ENCODE results near the gene C12orf43.

C12orf43 gene

GRCh38 chr12:120979862-120980696 lies 36.2 kb downstream of the C12orf43 start:
- Histone ChIP-seq H3K27ac (ENCODE audit: low read depth, low read length) (no peak overlapping the region), H3K4me1 (ENCODE audit: control insufficient read depth, low read length) (no peaks in the 10 kb centered on the region), H3K27me3 (ENCODE audit: control insufficient read depth, low read length) (no peaks in the 10 kb centered on the region), H3K4me3 (ENCODE audit: low read length) (no peak overlapping the region), H3K79me2 (ENCODE audit: control insufficient read depth, low read length) (no peaks in the 10 kb centered on the region), H3F3A (ENCODE audit: control insufficient read depth, insufficient read depth) (no peaks in the 10 kb centered on the region), H3K4me2 (ENCODE audit: low read length) (no peak overlapping the region), H3K9me2 (replicated peaks; ENCODE audit: control insufficient read depth, low read length) (no peaks in the 10 kb centered on the region), H3K9me3 (ENCODE audit: control insufficient read depth, insufficient read depth, low read length) (no peaks in the 10 kb centered on the region), H3K36me3 (ENCODE audit: control insufficient read depth, low read length) (no peaks in the 10 kb centered on the region), H4K20me1 (ENCODE audit: control insufficient read depth, insufficient read depth, low read depth, low read length) (no peaks in the 10 kb centered on the region)
- no peak for TF ChIP-seq EZH2phosphoT487 (IDR thresholded peaks at IDR 0.05; ENCODE audit: borderline replicate concordance, low read length)
- TF ChIP-seq, protein P1, sequence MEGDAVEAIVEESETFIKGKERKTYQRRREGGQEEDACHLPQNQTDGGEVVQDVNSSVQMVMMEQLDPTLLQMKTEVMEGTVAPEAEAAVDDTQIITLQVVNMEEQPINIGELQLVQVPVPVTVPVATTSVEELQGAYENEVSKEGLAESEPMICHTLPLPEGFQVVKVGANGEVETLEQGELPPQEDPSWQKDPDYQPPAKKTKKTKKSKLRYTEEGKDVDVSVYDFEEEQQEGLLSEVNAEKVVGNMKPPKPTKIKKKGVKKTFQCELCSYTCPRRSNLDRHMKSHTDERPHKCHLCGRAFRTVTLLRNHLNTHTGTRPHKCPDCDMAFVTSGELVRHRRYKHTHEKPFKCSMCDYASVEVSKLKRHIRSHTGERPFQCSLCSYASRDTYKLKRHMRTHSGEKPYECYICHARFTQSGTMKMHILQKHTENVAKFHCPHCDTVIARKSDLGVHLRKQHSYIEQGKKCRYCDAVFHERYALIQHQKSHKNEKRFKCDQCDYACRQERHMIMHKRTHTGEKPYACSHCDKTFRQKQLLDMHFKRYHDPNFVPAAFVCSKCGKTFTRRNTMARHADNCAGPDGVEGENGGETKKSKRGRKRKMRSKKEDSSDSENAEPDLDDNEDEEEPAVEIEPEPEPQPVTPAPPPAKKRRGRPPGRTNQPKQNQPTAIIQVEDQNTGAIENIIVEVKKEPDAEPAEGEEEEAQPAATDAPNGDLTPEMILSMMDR (IDR thresholded peaks at IDR 0.05; ENCODE audit: low read depth, low read length, poor library complexity, severe bottlenecking) = no peak

DNA sequence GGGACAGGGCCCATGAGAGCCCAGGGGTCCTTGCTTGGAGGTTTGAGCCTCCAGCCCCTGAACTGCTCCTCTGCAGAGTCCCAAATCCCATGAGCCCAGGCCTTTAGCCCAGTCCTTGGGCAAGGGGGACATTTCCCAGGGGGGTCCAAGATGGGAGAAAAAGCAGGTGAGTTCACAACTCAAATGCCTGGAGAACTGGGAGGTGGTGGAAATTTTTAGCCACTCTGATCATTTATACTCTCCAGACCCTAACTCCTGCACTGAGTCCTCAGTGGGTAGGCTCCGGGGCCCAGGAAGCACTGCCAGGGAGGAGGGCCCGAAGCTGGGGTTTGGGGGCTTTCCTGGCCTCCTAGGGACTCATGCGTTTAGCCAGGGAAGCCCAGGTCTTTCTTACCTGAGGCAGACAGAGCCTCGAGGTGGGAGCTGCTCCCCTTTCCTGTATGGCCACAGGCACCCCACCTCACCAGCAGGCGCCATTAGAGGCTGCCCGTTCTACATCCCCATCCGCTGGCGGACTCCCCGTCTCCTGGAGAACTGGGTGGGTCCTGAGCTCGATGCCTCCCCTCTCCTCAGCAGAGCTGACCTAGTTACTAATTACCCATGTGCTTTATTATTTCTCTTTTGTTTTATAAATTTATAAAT lies 36.9 kb downstream of the C12orf43 start:
- H3K9me3 ChIP-seq (ENCODE audit: control insufficient read depth, insufficient read depth, low read length) = no peaks in the 10 kb centered on the region
- H3K79me2 ChIP-seq (ENCODE audit: control insufficient read depth, low read length) = no peaks in the 10 kb centered on the region
- no peaks in the 10 kb centered on the region for H3K27me3 ChIP-seq (ENCODE audit: control insufficient read depth, low read length)
- H3K9me2 ChIP-seq (replicated peaks; ENCODE audit: control insufficient read depth, low read length) = no peaks in the 10 kb centered on the region
- H3K4me2 ChIP-seq (ENCODE audit: low read length) = no peak overlapping the region
- no peaks in the 10 kb centered on the region for H3F3A ChIP-seq (ENCODE audit: control insufficient read depth, insufficient read depth)
- H3K36me3 ChIP-seq (ENCODE audit: control insufficient read depth, low read length) = no peaks in the 10 kb centered on the region
- no peak overlapping the region for H3K4me3 ChIP-seq (ENCODE audit: low read length)
- TF ChIP-seq EZH2phosphoT487 (IDR thresholded peaks at IDR 0.05; ENCODE audit: borderline replicate concordance, low read length) = no peak
- TF ChIP-seq, protein P1 (IDR thresholded peaks at IDR 0.05; ENCODE audit: low read depth, low read length, poor library complexity, severe bottlenecking) = no peak
- no peaks in the 10 kb centered on the region for H3K4me1 ChIP-seq (ENCODE audit: control insufficient read depth, low read length)
- H4K20me1 ChIP-seq (ENCODE audit: control insufficient read depth, insufficient read depth, low read depth, low read length) = no peaks in the 10 kb centered on the region
- H3K27ac ChIP-seq (ENCODE audit: low read depth, low read length) = no peak overlapping the region

DNA sequence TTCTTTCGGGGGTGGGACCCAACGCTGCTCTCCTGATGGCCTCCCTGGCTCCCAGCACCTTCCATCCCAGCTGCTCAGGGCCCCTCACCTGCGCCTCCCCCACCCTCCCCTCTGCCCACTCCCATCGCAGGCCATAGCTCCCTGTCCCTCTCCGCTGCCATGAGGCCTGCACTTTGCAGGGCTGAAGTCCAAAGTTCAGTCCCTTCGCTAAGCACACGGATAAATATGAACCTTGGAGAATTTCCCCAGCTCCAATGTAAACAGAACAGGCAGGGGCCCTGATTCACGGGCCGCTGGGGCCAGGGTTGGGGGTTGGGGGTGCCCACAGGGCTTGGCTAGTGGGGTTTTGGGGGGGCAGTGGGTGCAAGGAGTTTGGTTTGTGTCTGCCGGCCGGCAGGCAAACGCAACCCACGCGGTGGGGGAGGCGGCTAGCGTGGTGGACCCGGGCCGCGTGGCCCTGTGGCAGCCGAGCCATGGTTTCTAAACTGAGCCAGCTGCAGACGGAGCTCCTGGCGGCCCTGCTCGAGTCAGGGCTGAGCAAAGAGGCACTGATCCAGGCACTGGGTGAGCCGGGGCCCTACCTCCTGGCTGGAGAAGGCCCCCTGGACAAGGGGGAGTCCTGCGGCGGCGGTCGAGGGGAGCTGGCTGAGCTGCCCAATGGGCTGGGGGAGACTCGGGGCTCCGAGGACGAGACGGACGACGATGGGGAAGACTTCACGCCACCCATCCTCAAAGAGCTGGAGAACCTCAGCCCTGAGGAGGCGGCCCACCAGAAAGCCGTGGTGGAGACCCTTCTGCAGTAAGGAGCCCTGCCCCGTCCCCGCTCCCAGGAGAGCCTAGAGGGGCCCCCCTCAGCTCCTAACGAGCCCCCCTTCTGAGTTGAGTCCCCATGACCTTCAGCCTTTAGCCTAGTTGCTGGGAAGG lies 37.7 kb downstream of the C12orf43 start, which contains the start of gene HNF1A:
Gene HNF1A, plus strand, starts transcription at position 248 of the 924 bp plus-strand sequence. Its CDS starts 226 bp downstream, at position 474.
- Histone ChIP-seq H3K27me3 (ENCODE audit: control insufficient read depth, low read length) (no peaks in the 10 kb centered on the region), H3K79me2 (ENCODE audit: control insufficient read depth, low read length) (no peaks in the 10 kb centered on the region), H3K36me3 (ENCODE audit: control insufficient read depth, low read length) (no peaks in the 10 kb centered on the region), H3K9me3 (ENCODE audit: control insufficient read depth, insufficient read depth, low read length) (no peaks in the 10 kb centered on the region), H3K4me2 (ENCODE audit: low read length) (no peak within 1 kb of the TSS), H4K20me1 (ENCODE audit: control insufficient read depth, insufficient read depth, low read depth, low read length) (no peaks in the 10 kb centered on the region), H3K4me1 (ENCODE audit: control insufficient read depth, low read length) (no peaks in the 10 kb centered on the region), H3F3A (ENCODE audit: control insufficient read depth, insufficient read depth) (no peaks in the 10 kb centered on the region), H3K9me2 (replicated peaks; ENCODE audit: control insufficient read depth, low read length) (no peaks in the 10 kb centered on the region), H3K27ac (ENCODE audit: low read depth, low read length) (no peak within 1 kb of the TSS), H3K4me3 (ENCODE audit: low read length) (no peak within 1 kb of the TSS)
- TF ChIP-seq, protein P1 (IDR thresholded peaks at IDR 0.05; ENCODE audit: low read depth, low read length, poor library complexity, severe bottlenecking) = no peak
- TF ChIP-seq EZH2phosphoT487 (IDR thresholded peaks at IDR 0.05; ENCODE audit: borderline replicate concordance, low read length) = no peak

Measured in DOHH2 (cell line).